HG02938 (cell line): ENCODE measurements around the gene RGS3.

Experiments used
- ATAC-seq: cut with Tn5 transposase; IDR thresholded peaks from one replicate; pipeline ENCODE4 v1.9.1; 2021; ENCODE audit warnings: mild to moderate bottlenecking, moderate library complexity; ENCODE audit not compliant: unreplicated experiment

RGS3 gene

DNA sequence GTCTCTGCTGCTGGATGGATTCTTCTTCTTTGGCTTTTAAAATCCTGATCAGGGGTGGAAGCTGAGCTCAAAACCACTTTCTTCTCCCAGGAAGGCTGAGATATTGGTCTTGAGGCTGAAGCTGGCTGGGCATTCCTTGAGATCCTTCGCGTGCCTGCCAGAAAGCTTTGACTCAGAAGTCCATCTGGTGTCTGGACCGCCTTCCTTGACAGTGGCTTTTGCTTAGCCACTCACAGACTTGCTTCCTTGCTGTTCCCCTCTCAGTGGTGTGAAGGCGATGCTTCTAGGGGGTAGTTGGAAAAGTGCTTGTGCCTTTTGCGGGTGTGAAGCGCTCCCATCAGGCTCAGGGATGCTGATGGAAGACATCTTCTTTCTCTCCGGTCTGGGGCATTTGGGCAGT is 45.9 kb downstream of the RGS3 start:
- no peak for ATAC-seq

DNA sequence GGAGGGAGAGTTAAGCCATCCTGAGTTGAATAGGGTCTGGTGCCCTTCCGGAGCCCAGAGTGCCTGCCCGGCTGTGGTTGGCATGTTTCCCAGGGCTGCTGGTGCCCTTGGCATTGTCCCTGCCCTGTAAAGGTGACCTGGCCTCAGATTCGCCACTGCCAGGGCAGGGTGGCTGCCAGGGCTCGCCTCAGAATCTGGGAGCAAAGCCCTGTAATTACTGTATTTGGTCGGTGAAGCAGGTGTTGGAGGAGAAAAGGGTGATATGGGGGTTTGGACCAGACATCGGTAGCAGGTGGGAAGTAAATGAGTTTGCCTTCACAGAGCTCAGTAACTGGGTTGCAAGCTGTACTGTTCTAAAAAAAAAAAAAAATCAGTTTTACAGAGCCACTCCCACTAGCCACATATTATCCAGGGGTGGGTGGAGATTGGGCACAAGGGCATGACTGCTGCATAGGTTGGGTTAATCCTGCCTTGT is 47.6 kb downstream of the RGS3 start:
- no peak for ATAC-seq

DNA sequence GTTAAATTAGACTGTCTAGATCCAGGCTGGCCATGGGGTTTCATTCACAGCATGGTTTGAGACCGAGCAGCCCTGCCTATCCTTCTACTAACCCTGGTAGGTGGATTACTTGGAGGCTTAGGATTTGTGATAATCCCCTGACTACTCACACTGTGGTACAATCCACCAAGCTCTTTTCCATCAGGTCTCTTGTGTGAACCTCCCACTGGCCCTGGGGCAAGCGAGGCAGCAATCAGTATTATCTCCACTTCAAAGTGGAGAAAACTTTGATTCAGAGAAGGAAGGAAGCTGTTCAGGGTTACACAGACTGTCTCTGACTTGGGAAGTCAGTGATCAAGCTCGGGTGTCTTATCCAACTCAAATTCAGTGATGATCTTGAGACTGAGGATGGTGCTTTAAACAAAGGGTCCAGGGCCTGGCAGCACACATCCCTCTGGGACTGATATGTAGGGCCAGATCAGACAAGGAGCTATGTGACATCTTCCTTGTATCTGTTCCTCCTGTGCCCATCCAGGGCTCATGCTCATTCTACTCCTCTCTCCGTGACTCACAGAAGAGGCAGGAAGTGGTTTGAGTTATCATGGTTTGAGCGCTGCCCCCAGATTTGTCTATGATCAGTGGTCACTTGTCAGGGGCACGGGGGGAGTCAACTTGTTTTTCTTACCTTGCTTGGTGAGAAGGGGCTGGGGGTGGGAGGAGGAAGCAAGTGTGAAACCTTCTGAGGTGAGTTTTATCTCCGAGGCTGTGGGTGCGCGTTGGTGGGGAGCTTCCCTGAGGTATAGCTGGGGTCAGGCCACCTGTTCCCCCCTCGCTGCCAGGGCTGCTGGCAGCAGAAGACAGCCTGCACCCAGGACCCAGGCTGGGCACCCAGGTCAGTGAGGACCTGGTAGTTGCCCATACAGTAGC is 48.6 kb downstream of the RGS3 start:
- peak; percentile 32 for ATAC-seq

DNA sequence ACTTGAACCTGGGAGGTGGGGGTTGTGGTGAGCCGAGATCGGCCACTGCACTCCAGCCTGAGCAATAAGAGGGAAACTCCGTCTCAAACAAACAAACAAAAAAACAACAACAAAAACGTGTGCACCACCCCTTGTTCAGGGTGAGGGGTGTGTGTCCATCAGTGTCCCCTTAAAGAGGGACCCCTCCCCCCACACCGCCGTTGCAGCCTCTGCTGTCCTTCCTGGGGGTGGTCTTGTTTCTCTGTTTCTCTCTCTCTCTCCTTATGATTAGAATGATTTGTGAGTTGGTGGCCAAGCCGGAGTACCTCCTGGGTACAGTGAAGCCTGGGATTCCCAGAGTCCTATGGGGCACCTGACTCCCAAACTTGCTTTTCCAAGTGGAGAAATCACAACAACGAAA is 49.6 kb downstream of the RGS3 start:
- ATAC-seq, result no peak

DNA sequence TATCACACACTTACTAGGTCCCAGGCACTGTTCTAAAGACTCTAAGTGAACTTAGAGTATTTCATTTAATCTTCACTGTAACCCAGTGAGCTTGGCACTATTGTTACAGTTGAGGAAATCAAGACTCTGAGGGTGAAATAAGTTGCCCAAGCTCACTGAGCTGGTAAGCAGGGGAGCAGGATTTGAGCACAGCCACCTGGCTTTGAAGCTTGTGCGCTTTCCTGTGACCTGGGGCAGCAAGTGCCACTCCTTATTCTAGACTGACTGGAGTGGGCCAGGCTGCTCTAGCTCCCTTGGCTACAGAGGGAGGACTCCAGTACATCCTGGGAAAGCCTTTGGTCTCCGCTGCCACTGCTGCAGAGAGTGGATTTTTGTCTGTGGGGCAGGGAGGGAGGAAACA is 50.0 kb downstream of the RGS3 start:
- no peak for ATAC-seq

DNA sequence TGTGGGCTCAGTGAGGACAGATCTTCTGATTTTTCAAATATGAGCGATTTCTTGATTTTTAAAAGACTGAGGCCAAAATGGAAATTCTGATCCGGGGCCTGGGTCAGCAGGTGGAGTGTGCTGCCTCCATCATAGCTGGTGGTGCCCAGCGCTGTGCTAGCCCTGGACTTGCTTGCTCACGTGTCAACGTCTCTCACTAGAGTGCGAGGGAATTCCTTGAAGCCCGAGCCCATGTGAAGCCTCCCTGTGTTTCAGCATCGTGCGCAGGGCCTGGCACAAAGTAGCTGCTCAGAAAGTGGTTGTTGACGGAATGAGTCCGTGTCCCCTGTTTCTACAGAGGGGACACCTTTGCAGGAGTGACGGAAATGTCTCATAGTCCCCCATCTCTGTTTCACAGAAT is 50.5 kb downstream of the RGS3 start:
- no peak for ATAC-seq

DNA sequence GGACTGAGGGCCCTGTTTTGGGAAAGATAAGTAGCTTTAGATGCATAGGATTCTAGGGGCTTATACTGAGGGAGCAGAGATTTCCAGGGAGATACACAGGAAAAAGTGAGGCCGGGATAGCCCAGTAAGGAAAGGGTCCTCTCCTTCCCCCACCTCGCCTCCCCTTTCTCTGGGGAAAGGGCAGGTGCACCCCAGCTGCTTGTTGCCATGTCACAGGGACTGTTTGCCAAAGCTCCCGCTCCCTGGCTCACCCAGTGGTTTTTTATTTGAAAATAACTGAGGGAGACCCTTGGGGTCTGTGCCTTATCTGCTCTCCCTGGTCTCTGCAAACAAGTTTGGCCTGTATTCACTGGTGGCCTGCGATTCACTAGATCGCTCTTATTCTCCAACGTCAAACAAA is 51.2 kb downstream of the RGS3 start:
- ATAC-seq, result no peak

DNA sequence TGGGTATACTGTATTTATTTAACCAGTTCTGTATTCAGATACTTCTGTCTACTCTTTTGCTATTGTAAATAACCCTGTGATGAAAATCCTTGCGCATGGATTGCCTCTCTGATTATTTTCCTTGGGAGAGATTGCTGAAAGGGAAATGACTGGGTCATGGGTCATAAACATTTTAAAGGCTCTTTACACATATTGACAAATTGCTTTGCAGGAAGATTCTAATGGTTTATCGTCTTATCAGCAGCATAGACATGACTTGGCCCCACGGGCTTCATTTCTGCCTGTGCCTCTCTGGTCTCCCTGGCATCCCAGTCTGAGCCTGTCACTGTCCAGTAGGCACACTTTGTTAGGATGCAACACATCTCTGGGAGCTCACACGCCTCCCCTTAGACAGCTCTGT is 52.3 kb downstream of the RGS3 start:
- ATAC-seq, result no peak

DNA sequence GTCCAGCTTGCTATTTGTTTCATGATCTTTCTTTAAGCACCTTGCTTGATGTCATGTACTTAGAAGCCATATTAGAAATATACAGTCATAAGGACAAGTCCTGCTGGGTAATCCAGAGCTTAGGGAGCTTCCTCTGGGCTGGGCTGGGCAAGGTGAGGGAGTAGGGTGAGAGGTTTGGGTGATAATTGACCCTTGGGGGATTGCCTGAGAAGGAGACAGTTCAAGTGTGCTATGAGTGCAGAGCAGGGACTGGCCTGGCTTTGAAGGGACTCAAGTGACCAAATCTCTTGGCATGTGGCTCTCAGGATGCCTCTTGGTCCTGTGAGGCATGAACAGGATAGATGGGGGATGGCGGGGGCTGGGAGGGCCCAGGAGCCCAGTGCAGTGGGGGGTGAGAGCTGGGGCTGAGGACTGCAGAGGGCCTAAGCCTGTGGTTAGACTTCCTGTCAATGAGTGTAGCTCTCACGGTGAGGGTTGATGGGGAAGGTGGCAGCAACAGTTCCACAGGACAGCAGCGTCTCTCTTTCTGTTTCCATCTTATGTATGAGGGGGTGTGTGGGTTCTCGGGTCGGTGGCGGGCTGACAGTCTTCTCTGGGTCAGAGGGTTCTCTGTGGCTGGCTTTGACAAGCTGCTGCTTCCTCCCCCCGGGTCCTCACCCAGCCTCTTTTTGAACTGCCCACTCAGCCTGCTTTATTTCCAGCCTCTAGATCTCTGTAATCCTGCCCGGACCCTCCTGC is 53.5 kb downstream of the RGS3 start:
- peak; percentile 93 for ATAC-seq

DNA sequence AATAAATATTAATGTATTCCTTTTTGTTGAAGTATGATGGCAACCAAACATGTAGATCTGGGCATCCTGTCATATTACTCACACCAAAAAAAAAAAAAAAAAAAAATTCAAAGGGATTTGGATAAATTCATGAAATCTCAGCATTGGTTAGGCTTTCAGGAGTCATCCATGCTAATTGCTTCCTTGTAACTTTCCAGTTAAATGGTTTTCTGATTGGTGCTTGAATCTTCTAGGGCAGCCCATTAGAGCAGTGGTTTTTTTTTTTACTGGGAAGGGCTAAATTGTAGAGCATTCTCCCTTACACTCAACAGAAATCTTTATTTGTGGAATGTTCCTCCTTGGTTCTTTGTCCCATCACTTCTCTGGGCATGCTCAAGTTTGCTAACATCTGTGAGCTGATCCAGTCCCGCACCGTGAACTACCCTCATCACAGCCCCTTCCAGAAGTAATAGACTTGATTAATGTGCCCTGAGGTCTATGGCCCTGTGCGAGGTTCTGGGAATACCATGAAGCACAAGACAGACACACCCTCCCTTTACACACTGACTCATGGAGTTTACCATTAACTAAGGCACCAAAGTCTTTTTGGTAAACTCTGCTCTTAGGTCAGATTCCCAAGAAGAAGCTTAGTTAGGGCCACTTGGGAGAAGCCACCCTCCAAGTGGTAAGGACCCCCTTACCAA is 56.0 kb downstream of the RGS3 start:
- ATAC-seq, result no peak

DNA sequence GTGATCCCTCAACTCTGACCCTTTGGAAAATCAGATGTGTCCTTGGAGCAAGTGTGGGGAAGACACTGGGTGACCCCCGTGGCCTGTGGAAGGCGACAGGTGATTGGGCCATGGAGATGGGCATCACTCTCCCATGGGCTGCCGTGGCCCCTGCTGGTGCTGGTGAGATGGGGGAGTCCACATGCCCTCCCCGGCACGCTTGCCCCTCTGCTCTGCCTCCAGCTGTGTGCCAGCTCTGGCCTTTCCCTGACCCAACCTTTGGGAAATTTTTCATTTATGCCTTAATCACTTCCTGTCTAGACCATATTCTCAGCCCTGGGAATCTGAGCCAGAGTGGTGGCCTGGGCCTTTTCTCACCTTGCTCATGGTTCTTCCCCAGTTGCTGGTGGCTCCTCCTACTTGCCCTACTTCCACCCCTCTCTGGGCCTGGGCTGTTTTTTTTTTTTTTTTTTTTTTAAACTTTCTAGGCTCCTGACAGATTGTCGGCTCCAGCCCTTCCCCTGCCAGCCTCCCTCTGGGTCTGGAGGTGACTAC is 56.6 kb downstream of the RGS3 start:
- no peak for ATAC-seq

DNA sequence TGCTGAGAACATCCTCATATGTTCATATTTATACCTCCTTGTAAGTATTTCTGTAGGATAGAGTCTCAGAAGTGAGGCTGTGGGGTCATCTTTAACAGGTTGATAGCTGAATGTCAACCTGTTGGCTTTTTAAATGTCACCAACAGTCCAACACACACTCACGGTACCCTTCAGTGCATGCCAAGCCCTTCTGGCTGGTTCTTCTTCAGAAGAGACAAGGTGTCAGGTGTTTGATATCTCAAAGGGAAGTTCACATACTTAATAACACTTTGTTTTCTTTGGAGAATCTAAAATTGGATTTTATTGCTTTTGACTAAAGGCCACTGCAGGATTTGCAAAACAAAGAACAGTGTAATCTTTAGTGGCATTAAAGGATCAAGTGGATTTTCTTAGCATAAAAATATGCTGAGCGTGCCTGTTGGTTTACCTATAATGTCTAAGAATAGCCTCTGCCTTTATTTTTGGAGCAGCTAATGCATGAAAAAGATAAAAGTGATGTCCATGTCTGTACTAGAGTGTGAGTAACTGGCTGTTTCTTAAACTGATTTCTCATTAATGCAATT is 58.2 kb downstream of the RGS3 start:
- no peak for ATAC-seq

DNA sequence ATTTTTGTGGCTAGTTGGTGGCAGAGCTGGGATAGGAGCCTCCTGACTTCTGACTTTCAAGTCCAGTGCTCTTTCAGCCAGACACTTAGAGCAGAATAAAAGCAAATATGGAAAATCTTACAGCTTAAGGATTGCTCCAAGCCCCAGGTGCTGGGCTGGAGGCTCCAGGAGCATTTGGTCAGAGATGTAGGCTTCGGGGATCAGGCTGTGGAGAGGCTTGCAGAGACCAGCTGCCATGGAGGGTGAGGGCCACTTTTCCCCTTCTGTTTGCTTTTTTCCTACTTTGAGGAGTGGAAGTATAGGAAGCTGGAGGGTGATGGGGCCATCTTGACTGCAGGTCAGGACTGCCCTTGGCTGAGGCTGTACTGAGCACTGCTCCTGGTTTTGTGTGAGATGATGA is 58.9 kb downstream of the RGS3 start:
- no peak for ATAC-seq

DNA sequence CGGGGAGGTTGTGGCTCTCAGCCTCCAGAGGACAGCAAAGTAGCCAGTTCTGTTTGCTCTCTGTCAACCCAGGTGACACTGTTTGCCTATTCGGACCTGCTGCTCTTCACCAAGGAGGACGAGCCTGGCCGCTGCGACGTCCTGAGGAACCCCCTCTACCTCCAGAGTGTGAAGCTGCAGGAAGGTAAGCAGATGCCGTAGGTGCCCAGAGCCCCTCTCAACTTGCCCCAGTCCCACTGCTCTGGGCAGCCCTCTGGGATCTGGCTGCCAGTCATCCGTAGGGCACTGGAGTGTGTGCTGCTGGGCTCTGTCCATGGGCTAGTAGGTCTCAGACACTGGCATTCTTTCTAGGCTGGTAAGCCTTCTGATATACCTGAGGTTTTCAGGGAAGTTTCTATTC is 59.3 kb downstream of the RGS3 start:
- peak; percentile 1 for ATAC-seq

DNA sequence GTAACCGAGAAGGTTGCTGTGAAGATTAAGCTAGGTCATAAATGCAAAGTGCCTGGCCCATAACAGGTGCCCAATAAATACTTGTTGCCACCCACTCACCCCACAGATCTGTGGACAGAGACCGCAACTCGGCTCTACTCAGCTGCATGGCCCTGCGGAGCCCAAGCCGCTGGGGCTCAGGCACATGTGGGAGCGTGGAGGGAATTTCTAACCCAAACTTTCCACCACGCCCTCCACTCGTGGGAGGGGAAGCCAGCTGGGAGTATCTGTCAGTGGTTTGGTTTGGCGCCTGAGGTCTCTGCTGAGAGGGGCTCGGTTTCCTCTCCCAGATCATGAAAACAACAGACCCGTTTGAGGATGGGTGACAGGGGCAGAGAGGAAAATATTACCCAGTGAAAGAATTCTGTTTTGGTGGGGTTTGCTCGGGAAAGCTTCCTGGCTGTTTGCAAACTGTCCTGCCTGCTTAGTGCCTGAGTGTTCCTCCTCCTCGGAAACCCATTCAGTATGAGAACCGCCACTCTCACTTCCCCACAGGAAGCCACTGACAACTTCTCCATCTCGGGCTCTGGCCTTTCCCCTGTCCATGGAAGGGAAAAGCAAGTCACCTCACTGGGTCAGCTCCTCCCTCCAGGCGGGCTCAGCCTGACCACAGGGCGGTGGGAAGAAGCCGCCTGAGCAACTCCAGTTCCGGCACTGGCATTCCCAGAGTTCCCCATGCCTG is 60.1 kb downstream of the RGS3 start:
- ATAC-seq, result peak; percentile 82

DNA sequence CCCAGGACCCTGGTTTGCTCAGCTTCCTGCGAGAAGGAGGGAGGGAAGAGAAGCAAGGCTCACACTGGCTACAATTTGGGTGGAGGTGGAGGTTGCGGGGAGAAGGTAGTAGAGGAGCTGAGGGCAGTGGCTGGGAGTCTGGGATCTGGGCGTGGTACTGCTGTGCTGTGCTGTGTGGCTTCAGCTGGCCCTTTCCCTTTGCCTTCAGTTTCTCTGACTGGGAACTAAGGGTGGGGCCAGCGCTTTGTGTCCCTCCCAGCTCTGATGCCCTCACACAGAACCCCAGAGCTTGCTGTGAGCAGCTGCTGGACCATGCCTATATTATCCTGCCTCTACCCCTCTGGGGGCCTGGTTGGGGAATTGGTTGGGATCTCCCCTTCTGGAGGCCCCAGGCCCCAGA is 60.9 kb downstream of the RGS3 start:
- no peak for ATAC-seq

DNA sequence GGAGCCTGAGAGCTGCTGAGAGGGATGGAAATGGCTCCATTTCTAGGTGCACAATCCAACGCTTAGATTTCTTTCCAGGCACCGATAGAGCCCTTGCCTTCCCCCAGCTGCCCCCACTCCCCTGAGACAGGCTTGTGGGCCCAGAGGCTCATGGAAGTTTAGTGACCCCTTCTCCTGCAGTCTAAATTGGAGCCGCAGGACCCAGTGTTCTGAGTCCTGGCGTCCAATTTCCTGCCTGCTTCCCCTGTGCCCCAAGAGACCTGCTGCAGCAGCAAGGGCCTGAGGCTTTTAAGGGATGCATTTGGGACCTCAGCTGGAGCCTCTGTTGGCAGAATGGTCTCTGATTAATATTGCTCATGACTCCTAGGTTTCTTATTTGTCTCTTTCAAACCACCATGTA is 61.7 kb downstream of the RGS3 start:
- no peak for ATAC-seq

DNA sequence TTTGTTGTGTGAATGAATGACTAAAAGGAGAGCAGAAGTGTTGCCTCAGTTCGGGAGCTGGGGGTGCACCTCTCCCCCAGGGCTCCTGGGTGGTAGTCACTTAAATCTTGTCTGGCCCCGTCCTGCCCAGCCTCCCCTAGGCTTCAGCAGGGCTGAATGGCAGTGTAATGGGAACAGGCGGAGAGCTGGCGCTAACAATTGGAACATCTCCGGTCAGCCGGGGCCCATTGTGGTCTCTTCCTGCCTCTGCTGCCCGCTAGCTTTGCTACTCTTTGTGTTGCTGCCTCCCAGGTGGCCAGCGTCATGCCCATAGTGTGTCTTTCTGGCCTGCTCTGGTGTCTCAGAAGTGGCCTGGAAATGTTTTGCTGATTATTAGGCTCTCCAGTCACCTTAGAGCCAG is 62.3 kb downstream of the RGS3 start:
- no peak for ATAC-seq

DNA sequence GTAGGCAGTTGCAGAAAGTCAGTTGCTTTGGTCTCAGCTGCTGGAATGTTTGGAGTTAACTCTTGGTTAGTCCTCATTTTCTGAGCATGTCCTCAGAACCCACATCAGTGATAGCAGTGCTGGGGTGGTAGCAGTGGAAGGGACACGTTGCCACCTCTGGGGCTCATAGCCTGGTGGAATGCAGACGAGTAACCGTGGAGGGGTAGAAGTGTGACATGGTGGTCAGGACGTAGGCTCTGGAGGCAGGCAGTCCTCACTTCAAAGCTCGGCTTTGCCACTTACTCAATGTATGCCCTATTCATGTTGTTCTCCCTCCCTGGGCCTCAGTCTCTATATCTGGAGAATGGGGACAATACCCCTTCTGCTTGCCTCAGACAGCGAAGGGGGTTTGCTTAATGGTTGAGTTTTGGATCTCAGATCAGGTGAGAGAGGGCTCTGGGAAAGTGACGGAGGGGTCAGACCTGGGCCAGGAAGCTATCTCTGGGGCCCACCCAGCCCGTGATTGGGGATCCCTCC is 62.8 kb downstream of the RGS3 start:
- ATAC-seq, result no peak

DNA sequence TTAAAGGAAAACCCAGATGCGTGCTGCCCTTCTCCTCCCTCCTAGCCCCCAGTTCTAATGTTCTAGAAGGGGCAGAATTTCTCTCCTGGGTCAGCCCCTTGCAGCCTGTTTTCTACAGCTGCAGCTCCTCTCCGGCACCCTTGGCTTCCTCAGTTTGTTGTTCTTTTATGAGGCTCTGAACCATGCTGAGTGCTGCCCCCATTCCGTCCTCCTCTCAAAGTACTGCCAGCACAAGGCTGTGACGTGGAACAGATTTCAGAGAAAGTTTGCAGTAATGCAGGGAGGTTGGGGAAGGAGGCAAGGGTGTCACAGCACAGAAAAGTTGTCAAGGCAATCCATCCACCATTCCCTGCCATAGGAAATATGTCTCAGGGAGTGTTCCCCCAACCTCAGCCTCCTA is 63.3 kb downstream of the RGS3 start:
- no peak for ATAC-seq
